Measurements from ENCODE around the gene MUC6.

MUC6 gene

DNA sequence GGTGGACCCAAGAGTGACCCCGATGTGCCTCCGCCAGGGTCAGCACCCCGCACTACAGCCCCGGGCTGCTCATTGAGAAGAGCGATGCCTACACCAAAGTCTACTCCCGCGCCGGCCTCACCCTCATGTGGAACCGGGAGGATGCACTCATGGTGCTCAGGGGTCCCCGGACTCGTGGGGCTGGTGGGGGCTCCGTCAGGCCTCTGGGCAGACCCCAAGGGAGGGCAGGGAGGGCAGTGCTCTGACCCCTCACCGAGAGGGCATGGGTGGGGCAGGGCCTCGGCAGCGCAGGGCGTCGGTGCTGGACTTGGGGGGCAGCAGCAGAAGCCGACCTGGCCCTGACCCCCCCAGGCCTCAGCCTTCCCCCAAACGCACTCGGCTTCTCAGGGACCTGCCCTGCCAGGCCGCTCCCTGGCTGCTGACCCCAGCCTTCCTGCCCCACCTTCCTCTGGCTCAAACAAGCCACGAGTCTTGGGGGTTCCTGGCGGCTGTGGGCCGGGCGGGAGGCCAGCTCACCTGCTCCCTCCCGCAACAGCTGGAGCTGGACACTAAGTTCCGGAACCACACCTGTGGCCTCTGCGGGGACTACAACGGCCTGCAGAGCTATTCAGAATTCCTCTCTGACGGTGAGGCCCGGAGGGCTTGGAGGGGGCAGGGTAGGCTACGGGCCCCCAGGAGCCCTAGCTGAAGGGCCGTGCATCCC, 41.0 kb upstream of the MUC6 start:
- no peaks in the 10 kb centered on the region for H3K9me3 ChIP-seq (ENCODE audit: control insufficient read depth, low read depth, low read length)
- no peaks in the 10 kb centered on the region for H3K4me1 ChIP-seq (ENCODE audit: control insufficient read depth, low read depth, low read length)
- H3K36me3 ChIP-seq (ENCODE audit: control insufficient read depth, low read depth, low read length): no peaks in the 10 kb centered on the region
- H3K27me3 ChIP-seq (ENCODE audit: control insufficient read depth, insufficient read depth, low read length): no peaks in the 10 kb centered on the region
- H3K27ac ChIP-seq (ENCODE audit: low read length): no peak overlapping the region
- H3K9ac ChIP-seq (ENCODE audit: low read length): no peak overlapping the region
- no peak overlapping the region for H3K4me3 ChIP-seq (ENCODE audit: low read length)

GRCh38 chr11:1077033-1077416, 40.5 kb upstream of the MUC6 start:
- no peaks in the 10 kb centered on the region for H3K27me3 ChIP-seq (ENCODE audit: control insufficient read depth, insufficient read depth, low read length)
- H3K36me3 ChIP-seq (ENCODE audit: control insufficient read depth, low read depth, low read length): no peaks in the 10 kb centered on the region
- no peak overlapping the region for H3K9ac ChIP-seq (ENCODE audit: low read length)
- no peak overlapping the region for H3K27ac ChIP-seq (ENCODE audit: low read length)
- H3K4me3 ChIP-seq (ENCODE audit: low read length): no peak overlapping the region
- H3K4me1 ChIP-seq (ENCODE audit: control insufficient read depth, low read depth, low read length): no peaks in the 10 kb centered on the region
- no peaks in the 10 kb centered on the region for H3K9me3 ChIP-seq (ENCODE audit: control insufficient read depth, low read depth, low read length)

GRCh38 chr11:1076061-1076665, 39.6 kb upstream of the MUC6 start:
- H3K27me3 ChIP-seq (ENCODE audit: control insufficient read depth, insufficient read depth, low read length): no peaks in the 10 kb centered on the region

GRCh38 chr11:1075341-1075911, 38.9 kb upstream of the MUC6 start:
- Histone ChIP-seq H3K9me3 (ENCODE audit: control insufficient read depth, low read depth, low read length) (no peaks in the 10 kb centered on the region), H3K4me1 (ENCODE audit: control insufficient read depth, low read depth, low read length) (no peaks in the 10 kb centered on the region), H3K36me3 (ENCODE audit: control insufficient read depth, low read depth, low read length) (no peaks in the 10 kb centered on the region), H3K27ac (ENCODE audit: low read length) (no peak overlapping the region), H3K9ac (ENCODE audit: low read length) (no peak overlapping the region), H3K4me3 (ENCODE audit: low read length) (no peak overlapping the region), H3K27me3 (ENCODE audit: control insufficient read depth, insufficient read depth, low read length) (no peaks in the 10 kb centered on the region)

More at GRCh38 chr11:1076061-1076665, 39.6 kb upstream of the MUC6 start:
- Histone ChIP-seq H3K4me1 (ENCODE audit: control insufficient read depth, low read depth, low read length) (no peaks in the 10 kb centered on the region), H3K4me3 (ENCODE audit: low read length) (no peak overlapping the region), H3K36me3 (ENCODE audit: control insufficient read depth, low read depth, low read length) (no peaks in the 10 kb centered on the region), H3K9me3 (ENCODE audit: control insufficient read depth, low read depth, low read length) (no peaks in the 10 kb centered on the region), H3K27ac (ENCODE audit: low read length) (no peak overlapping the region), H3K9ac (ENCODE audit: low read length) (no peak overlapping the region)

- Histone ChIP-seq H3K9me3 (ENCODE audit: control insufficient read depth, low read depth, low read length) (no peaks in the 10 kb centered on the region), H3K9ac (ENCODE audit: low read length) (no peak within 1 kb of the TSS), H3K4me1 (ENCODE audit: control insufficient read depth, low read depth, low read length) (no peaks in the 10 kb centered on the region), H3K36me3 (ENCODE audit: control insufficient read depth, low read depth, low read length) (no peaks in the 10 kb centered on the region), H3K27me3 (ENCODE audit: control insufficient read depth, insufficient read depth, low read length) (no peaks in the 10 kb centered on the region), H3K4me3 (ENCODE audit: low read length) (no peak within 1 kb of the TSS), H3K27ac (ENCODE audit: low read length) (no peak within 1 kb of the TSS)
Observed at GRCh38 chr11:1074244-1075221, 38.0 kb upstream of the MUC6 start, which contains the start of gene MUC2. Gene MUC2 (plus strand): TSS chr11:1074874.

GRCh38 chr11:1073851-1074243, 37.3 kb upstream of the MUC6 start:
- H3K9me3 ChIP-seq (ENCODE audit: control insufficient read depth, low read depth, low read length): no peaks in the 10 kb centered on the region
- H3K27ac ChIP-seq (ENCODE audit: low read length): no peak overlapping the region
- H3K36me3 ChIP-seq (ENCODE audit: control insufficient read depth, low read depth, low read length): no peaks in the 10 kb centered on the region
- H3K9ac ChIP-seq (ENCODE audit: low read length): no peak overlapping the region
- H3K27me3 ChIP-seq (ENCODE audit: control insufficient read depth, insufficient read depth, low read length): no peaks in the 10 kb centered on the region
- no peak overlapping the region for H3K4me3 ChIP-seq (ENCODE audit: low read length)
- H3K4me1 ChIP-seq (ENCODE audit: control insufficient read depth, low read depth, low read length): no peaks in the 10 kb centered on the region

- no peak overlapping the region for H3K27ac ChIP-seq (ENCODE audit: low read length)
- no peaks in the 10 kb centered on the region for H3K4me1 ChIP-seq (ENCODE audit: control insufficient read depth, low read depth, low read length)
- H3K36me3 ChIP-seq (ENCODE audit: control insufficient read depth, low read depth, low read length): no peaks in the 10 kb centered on the region
- no peaks in the 10 kb centered on the region for H3K9me3 ChIP-seq (ENCODE audit: control insufficient read depth, low read depth, low read length)
- H3K9ac ChIP-seq (ENCODE audit: low read length): no peak overlapping the region
- H3K27me3 ChIP-seq (ENCODE audit: control insufficient read depth, insufficient read depth, low read length): no peaks in the 10 kb centered on the region
- H3K4me3 ChIP-seq (ENCODE audit: low read length): no peak overlapping the region
Observed at GRCh38 chr11:1073261-1073724, 36.8 kb upstream of the MUC6 start.

DNA sequence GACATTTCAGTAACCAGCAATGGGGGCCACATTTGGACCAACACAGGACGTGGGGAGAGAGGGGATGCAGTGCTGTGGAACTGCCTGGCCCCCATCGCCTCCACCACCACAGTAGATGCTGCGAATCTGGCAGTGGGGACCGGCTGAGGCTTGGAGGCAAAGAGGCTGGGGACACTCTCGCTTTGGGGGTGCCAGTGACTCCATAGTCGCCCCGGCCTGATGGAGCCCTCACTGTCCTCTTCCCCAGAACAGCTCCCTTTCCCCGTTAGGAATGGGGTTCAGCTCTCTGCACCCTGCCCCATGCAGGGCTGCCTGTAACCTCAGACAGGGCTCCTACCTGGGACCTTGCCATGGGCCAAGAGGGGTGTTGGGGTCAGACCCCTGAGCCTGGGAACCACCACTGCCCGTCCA, 36.3 kb upstream of the MUC6 start:
- Histone ChIP-seq H3K4me1 (ENCODE audit: control insufficient read depth, low read depth, low read length) (no peaks in the 10 kb centered on the region), H3K27me3 (ENCODE audit: control insufficient read depth, insufficient read depth, low read length) (no peaks in the 10 kb centered on the region), H3K27ac (ENCODE audit: low read length) (no peak overlapping the region), H3K4me3 (ENCODE audit: low read length) (no peak overlapping the region), H3K36me3 (ENCODE audit: control insufficient read depth, low read depth, low read length) (no peaks in the 10 kb centered on the region), H3K9me3 (ENCODE audit: control insufficient read depth, low read depth, low read length) (no peaks in the 10 kb centered on the region), H3K9ac (ENCODE audit: low read length) (no peak overlapping the region)

DNA sequence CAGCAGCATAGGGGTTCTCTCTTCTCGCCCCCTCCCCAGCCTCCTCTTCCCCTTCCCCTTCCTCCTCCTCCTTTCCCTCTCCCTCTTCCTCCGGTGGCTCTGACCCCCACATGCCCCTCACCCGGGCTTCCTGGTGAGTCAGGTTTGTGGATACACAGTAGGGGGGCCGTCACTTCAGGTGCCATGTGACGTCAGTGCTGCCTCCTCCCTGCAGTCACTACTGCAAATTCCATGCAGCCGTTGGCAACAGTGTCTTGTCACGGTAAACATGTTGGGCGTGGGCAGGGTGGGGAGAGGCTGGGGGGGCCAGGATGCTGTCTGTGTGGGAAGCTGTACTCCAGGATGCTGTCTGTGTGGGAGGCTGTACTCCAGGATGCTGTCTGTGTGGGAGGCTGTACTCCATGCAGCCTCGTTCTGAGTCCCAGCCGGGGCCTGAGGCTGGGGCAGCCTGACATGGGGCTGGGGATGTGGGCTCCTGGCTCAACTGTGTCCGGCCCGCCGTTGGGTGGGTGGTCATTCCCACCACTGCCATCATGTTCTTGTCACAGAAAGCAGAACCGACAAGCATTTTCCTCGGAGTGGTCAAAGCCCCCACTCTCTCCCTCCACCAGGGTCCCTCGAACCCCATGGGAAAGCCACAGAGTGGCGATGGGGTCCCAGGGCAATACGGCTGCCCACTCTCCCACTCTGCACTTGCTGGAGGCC, 35.8 kb upstream of the MUC6 start:
- H3K9ac ChIP-seq (ENCODE audit: low read length): no peak overlapping the region
- no peaks in the 10 kb centered on the region for H3K4me1 ChIP-seq (ENCODE audit: control insufficient read depth, low read depth, low read length)
- no peak overlapping the region for H3K4me3 ChIP-seq (ENCODE audit: low read length)
- H3K27ac ChIP-seq (ENCODE audit: low read length): no peak overlapping the region
- H3K9me3 ChIP-seq (ENCODE audit: control insufficient read depth, low read depth, low read length): no peaks in the 10 kb centered on the region
- H3K27me3 ChIP-seq (ENCODE audit: control insufficient read depth, insufficient read depth, low read length): no peaks in the 10 kb centered on the region
- H3K36me3 ChIP-seq (ENCODE audit: control insufficient read depth, low read depth, low read length): no peaks in the 10 kb centered on the region

DNA sequence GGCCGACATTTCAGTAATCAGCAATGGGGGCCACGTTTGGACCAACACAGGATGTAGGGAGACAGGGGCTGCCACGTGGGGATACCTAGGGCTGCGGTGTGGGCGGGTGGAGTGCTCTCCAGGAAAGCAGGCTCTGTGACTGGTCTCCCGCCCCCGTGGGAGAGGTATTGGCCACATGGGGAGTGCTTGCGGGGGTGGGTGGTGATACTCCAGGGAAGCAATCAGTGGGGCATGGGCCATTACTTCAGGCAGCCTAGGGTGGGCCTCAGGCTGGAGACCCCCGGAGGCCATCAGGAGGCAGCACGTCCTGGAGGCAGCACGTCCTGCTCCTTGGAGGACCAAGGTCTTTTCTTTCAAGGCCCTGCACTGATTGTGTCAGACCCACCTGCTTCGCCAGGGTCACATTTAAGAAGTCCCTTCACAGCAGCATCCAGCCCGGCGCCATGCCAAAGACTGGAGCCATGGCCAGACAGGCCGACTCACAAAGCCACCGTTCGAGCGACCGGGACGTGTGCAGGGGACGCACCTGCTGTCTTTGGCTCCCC, 35.1 kb upstream of the MUC6 start:
- H3K4me3 ChIP-seq (ENCODE audit: low read length): no peak overlapping the region
- no peak overlapping the region for H3K9ac ChIP-seq (ENCODE audit: low read length)
- no peaks in the 10 kb centered on the region for H3K36me3 ChIP-seq (ENCODE audit: control insufficient read depth, low read depth, low read length)
- no peaks in the 10 kb centered on the region for H3K4me1 ChIP-seq (ENCODE audit: control insufficient read depth, low read depth, low read length)
- H3K27me3 ChIP-seq (ENCODE audit: control insufficient read depth, insufficient read depth, low read length): no peaks in the 10 kb centered on the region
- H3K27ac ChIP-seq (ENCODE audit: low read length): no peak overlapping the region
- no peaks in the 10 kb centered on the region for H3K9me3 ChIP-seq (ENCODE audit: control insufficient read depth, low read depth, low read length)

All from iPS-18a (cell line).